HepG2 (cell line): ENCODE data around the gene SKI. TPM values are rescaled to one million over a fixed set of nuclear protein-coding genes. Genes with fewer than 3 reads are reported as not detected.

Experiments
- AKAP8 ChIP-seq: sonication (generic); formaldehyde crosslinking; IDR thresholded peaks from 2 replicates; pipeline ENCODE4 v1.5.1; 2020; ENCODE audit warnings: mild to moderate bottlenecking, missing genetic modification reagents
- ARID2 ChIP-seq: sonication (generic); formaldehyde crosslinking; IDR thresholded peaks from 2 replicates; pipeline ENCODE4 v1.8.1; 2022; ENCODE audit warnings: mild to moderate bottlenecking, missing genetic modification reagents, borderline replicate concordance
- ARID3A ChIP-seq: IDR thresholded peaks from 2 replicates; pipeline ENCODE4 v1.6.1; 2012; ENCODE audit warnings: low read depth, low read length, improper control_type of control experiment
- BCL6 ChIP-seq: IDR thresholded peaks from 2 replicates; pipeline ENCODE4 v1.6.1; 2016; ENCODE audit warnings: missing genetic modification reagents, missing compliant biosample characterization
- BORCS8-MEF2B ChIP-seq: sonication (generic); formaldehyde crosslinking; IDR thresholded peaks from 2 replicates; pipeline ENCODE4 v1.8.0; 2022; ENCODE audit warnings: mild to moderate bottlenecking, missing genetic modification reagents
- DPF2 ChIP-seq: sonication (generic); formaldehyde crosslinking; IDR thresholded peaks from 2 replicates; pipeline ENCODE4 v1.4.0; 2020; ENCODE audit warnings: mild to moderate bottlenecking, low read depth, missing genetic modification reagents, borderline replicate concordance
- GZF1 ChIP-seq: sonication (generic); formaldehyde crosslinking; IDR thresholded peaks from 2 replicates; pipeline ENCODE4 v1.5.1; 2020; ENCODE audit warnings: mild to moderate bottlenecking, missing genetic modification reagents
- HNRNPL ChIP-seq: fragments of 200-400 bp; formaldehyde crosslinking; IDR thresholded peaks from 2 replicates; pipeline ENCODE4 v1.6.1; 2017; ENCODE audit warnings: mild to moderate bottlenecking, low read depth, low read length
- IRX3 ChIP-seq: sonication (generic); formaldehyde crosslinking; IDR thresholded peaks from 2 replicates; pipeline ENCODE4 v1.8.1; 2023; ENCODE audit warnings: mild to moderate bottlenecking, low read depth, missing genetic modification reagents, borderline replicate concordance
- NCOA2 ChIP-seq: sonication (generic); formaldehyde crosslinking; IDR thresholded peaks from 2 replicates; pipeline ENCODE4 v1.8.0; 2022; ENCODE audit warnings: inconsistent platforms
- NR3C1 ChIP-seq: sonication (generic); formaldehyde crosslinking; IDR thresholded peaks from 2 replicates; pipeline ENCODE4 v1.4.0; 2020; ENCODE audit warnings: missing genetic modification reagents
- RAD21 ChIP-seq: fragments of 450-650 bp; formaldehyde crosslinking; IDR thresholded peaks from 2 replicates; pipeline ENCODE4 v1.5.0; 2020; ENCODE audit warnings: mild to moderate bottlenecking
- SKI ChIP-seq: fragments of 450-650 bp; IDR thresholded peaks from one replicate; pipeline ENCODE4 v1.6.1; 2018; ENCODE audit warnings: mild to moderate bottlenecking; ENCODE audit not compliant: partially characterized antibody
- SNAPC5 ChIP-seq: sonication (generic); formaldehyde crosslinking; IDR thresholded peaks from 2 replicates; pipeline ENCODE4 v1.8.1; 2023; ENCODE audit warnings: mild to moderate bottlenecking, missing genetic modification reagents, borderline replicate concordance
- TFDP1 ChIP-seq: IDR thresholded peaks from 2 replicates; pipeline ENCODE4 v1.6.1; 2016; ENCODE audit warnings: missing compliant biosample characterization, missing genetic modification reagents, borderline replicate concordance
- THAP11 ChIP-seq: IDR thresholded peaks from 2 replicates; pipeline ENCODE4 v1.6.1; 2016; ENCODE audit warnings: missing biosample characterization, missing genetic modification reagents
- ZFP36L2 ChIP-seq: sonication (generic); formaldehyde crosslinking; IDR thresholded peaks from 2 replicates; pipeline ENCODE4 v1.4.0; 2020; ENCODE audit warnings: missing genetic modification reagents
- ZKSCAN5 ChIP-seq: sonication (generic); formaldehyde crosslinking; IDR thresholded peaks from 2 replicates; pipeline ENCODE4 v1.5.1; 2020; ENCODE audit warnings: mild to moderate bottlenecking, missing genetic modification reagents
- ZNF282 ChIP-seq: fragments of 450-650 bp; IDR thresholded peaks from 2 replicates; pipeline ENCODE4 v1.6.1; 2018; ENCODE audit not compliant: partially characterized antibody
- ZNF354B ChIP-seq: sonication (generic); formaldehyde crosslinking; IDR thresholded peaks from 2 replicates; pipeline ENCODE4 v1.8.0; 2022; ENCODE audit warnings: mild to moderate bottlenecking, missing genetic modification reagents
- ZNF547 ChIP-seq: sonication (generic); formaldehyde crosslinking; IDR thresholded peaks from 2 replicates; pipeline ENCODE4 v1.5.1; 2020; ENCODE audit warnings: mild to moderate bottlenecking, missing genetic modification reagents
- ZNF558 ChIP-seq: sonication (generic); formaldehyde crosslinking; IDR thresholded peaks from 2 replicates; pipeline ENCODE4 v1.9.0; 2022; ENCODE audit warnings: mild to moderate bottlenecking, missing genetic modification reagents, borderline replicate concordance
- ZNF570 ChIP-seq: sonication (generic); formaldehyde crosslinking; IDR thresholded peaks from 2 replicates; pipeline ENCODE4 v1.4.0; 2020; ENCODE audit warnings: mild to moderate bottlenecking, missing genetic modification reagents, borderline replicate concordance
- ZNF710 ChIP-seq: sonication (generic); formaldehyde crosslinking; IDR thresholded peaks from 2 replicates; pipeline ENCODE4 v1.5.0; 2020; ENCODE audit warnings: mild to moderate bottlenecking, missing genetic modification reagents, borderline replicate concordance
- polyA plus RNA-seq, 8 experiments: library from polyadenylated mRNA; depleted of rRNA in 3 of 8; stranded (reverse) in 7 of 8; unstranded in 1 of 8; fragments of >200 nt; fragmentation: Illumina TruSeq in 4 of 8; extraction: Trizol in 4 of 8; gene quantifications; 2 replicates each; pipeline versions ENCODE4 v1.2.1 to v1.2.3, GENCODE V29; 2011 to 2016; ENCODE audit warnings: low read depth in 4 of 8, missing spikeins in 1 of 8, mixed read lengths in 1 of 8; ENCODE audit not compliant: insufficient read depth in 1 of 8
- total RNA-seq, 5 experiments: library from RNA; depleted of rRNA; stranded (reverse); fragments of >200 nt; fragmentation: Illumina TruSeq; extraction: Trizol; gene quantifications; 2 replicates each; pipeline ENCODE4 v1.2.3, GENCODE V29; 2016; ENCODE audit warnings: low read depth in 1 of 5

SKI gene
- total and polyA plus RNA-seq, 2 of the 13 experiments (the other 11 are each of a cell fraction or from before 2014, with no cell fraction given) = 4.7 to 6.9 TPM

- TF ChIP-seq TFDP1 (CRISPR knock-in tag) (peak; percentile 40; the same call in 1 of the 2 replicates), ARID2 (CRISPR knock-in tag) (no peak), ZNF558 (CRISPR knock-in tag) (peak; percentile 17; the same call in 1 of the 2 replicates), ZNF570 (CRISPR knock-in tag) (peak; percentile 23; the same call in 1 of the 2 replicates), BCL6 (CRISPR knock-in tag) (no peak), DPF2 (no peak; the same call in 1 of the 2 replicates), ZNF547 (CRISPR knock-in tag) (no peak), ZNF282 (no peak), ZKSCAN5 (CRISPR knock-in tag) (no peak), AKAP8 (CRISPR knock-in tag) (peak; percentile 99), ZNF710 (CRISPR knock-in tag) (0 out of 2 replicates have a peak, but pooled peaks have one; percentile 21), RAD21 (CRISPR knock-in tag) (no peak), SKI (peak; percentile 37), ARID3A (no peak), BORCS8-MEF2B (CRISPR knock-in tag) (0 out of 2 replicates have a peak, but pooled peaks have one; percentile 54), ZFP36L2 (CRISPR knock-in tag) (no peak), NCOA2 (CRISPR knock-in tag) (no peak), IRX3 (peak; percentile 50; the same call in 1 of the 2 replicates), GZF1 (CRISPR knock-in tag) (no peak), NR3C1 (CRISPR knock-in tag) (no peak), SNAPC5 (CRISPR knock-in tag) (no peak), THAP11 (CRISPR knock-in tag) (peak; percentile 53), HNRNPL (0 out of 2 replicates have a peak, but pooled peaks have one; percentile 45), ZNF354B (no peak)
Measured at GRCh38 chr1:2189459-2190425, 38.4 kb upstream of the SKI start (continued).
